ENCODE data around the gene BNIP3.
A peak's percentile ranks its signal among the peaks of the same experiment; 100 is the strongest.

Gene BNIP3

DNA sequence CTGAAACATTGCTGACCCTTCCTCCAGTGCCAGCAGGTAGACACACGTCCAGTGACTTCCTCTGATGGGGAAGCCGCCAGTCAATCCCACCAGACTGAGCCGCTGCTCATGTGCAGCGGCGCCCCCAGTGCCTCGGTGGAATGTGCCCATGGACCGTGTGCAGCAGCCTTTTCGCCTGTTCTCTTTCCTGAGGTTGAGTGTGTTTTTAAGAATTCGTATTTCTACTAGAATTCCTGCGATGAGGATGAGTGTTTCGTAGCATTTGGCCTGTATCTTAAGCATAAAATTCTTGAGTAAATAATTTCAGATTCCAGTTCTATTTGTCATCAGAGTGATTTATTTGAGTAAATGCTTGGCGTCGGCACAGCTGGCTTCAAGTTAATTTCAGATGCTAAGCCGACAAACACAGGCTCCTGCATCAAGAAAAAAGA, 35.4 kb downstream of the BNIP3 start:
- no peak overlapping the region for H3K27ac ChIP-seq
- DNase-seq: no peak

DNA sequence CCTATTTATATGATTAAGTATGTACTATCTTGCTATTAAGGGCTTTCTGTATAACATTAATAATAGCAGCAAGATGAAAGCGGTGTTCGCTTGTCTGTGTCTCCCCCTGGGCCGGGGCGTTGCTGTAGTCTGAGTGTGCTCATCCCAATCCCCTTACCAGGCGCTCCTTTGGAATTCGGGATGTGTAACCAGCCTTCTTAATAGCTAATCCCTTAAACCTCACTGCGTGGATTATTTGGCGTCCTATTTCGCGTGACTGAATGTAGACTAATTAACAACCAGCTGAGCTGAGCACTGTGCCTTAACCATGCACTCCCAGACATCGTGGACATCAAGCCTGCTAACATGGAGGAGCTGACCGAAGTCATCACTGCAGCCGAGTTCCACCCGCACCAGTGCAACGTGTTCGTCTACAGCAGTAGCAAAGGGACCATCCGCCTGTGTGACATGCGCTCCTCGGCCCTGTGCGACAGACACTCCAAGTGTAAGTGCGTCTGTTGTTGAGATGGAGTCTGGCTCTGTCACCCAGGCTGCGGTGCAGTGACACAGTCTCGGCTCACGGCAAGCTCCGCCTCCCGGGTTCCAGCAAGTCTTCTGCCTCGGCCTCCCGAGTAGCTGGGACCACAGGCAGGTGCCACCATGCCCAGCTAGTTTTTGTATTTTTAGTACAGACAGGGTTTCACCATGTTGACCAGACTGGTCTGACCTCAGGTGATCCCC, 36.6 kb downstream of the BNIP3 start:
- Histone ChIP-seq H3K4me3 (ENCODE audit: low read depth, low read length) (no peak overlapping the region), H3K36me3 (peaks cover 50% of the 10 kb centered on the region), H3K9me3 (ENCODE audit: severe bottlenecking) (no peaks in the 10 kb centered on the region), H3K27ac (no peak overlapping the region), H3K27me3 (ENCODE audit: insufficient read depth, low read depth, severe bottlenecking) (no peaks in the 10 kb centered on the region)
- TF ChIP-seq, protein P1, sequence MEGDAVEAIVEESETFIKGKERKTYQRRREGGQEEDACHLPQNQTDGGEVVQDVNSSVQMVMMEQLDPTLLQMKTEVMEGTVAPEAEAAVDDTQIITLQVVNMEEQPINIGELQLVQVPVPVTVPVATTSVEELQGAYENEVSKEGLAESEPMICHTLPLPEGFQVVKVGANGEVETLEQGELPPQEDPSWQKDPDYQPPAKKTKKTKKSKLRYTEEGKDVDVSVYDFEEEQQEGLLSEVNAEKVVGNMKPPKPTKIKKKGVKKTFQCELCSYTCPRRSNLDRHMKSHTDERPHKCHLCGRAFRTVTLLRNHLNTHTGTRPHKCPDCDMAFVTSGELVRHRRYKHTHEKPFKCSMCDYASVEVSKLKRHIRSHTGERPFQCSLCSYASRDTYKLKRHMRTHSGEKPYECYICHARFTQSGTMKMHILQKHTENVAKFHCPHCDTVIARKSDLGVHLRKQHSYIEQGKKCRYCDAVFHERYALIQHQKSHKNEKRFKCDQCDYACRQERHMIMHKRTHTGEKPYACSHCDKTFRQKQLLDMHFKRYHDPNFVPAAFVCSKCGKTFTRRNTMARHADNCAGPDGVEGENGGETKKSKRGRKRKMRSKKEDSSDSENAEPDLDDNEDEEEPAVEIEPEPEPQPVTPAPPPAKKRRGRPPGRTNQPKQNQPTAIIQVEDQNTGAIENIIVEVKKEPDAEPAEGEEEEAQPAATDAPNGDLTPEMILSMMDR (IDR thresholded peaks at IDR 0.05; ENCODE audit: low read depth, low read length): no peak
- DNase-seq: no peak

More for the DNA sequence above, 35.4 kb downstream of the BNIP3 start:
- TF ChIP-seq, protein P1 (IDR thresholded peaks at IDR 0.05; ENCODE audit: low read depth, low read length): no peak
- Histone ChIP-seq H3K9me3 (ENCODE audit: severe bottlenecking) (no peaks in the 10 kb centered on the region), H3K36me3 (peaks cover 55% of the 10 kb centered on the region), H3K4me3 (ENCODE audit: low read depth, low read length) (no peak overlapping the region), H3K27me3 (ENCODE audit: insufficient read depth, low read depth, severe bottlenecking) (no peaks in the 10 kb centered on the region)

DNA sequence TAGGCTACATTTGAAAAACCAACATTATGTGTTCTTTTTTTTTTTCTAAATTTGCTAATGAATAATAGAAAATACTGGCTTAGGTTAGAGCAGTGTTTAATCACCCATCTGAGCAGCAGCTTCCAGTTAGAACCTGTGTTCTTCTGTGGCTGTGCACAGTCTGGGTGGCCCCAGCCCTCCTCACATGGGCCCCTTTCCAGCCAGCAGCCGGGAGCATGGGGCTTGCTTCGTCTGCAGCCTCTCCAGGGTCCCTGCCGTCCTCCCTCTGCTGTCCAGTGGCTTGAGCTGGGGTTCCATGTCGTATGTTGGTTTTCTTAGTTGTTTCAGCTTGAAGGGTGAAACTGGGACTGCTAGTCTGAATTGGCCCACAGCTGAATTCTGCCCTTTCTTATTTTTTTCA, 37.3 kb downstream of the BNIP3 start:
- H3K27me3 ChIP-seq (ENCODE audit: insufficient read depth, low read depth, severe bottlenecking): no peaks in the 10 kb centered on the region
- H3K9me3 ChIP-seq (ENCODE audit: severe bottlenecking): no peaks in the 10 kb centered on the region
- TF ChIP-seq, protein P1 (IDR thresholded peaks at IDR 0.05; ENCODE audit: low read depth, low read length): no peak
- H3K27ac ChIP-seq: no peak overlapping the region
- H3K4me3 ChIP-seq (ENCODE audit: low read depth, low read length): no peak overlapping the region
- no peak for DNase-seq
- peaks cover 49% of the 10 kb centered on the region for H3K36me3 ChIP-seq

GRCh38 chr10:131943021-131943814, 38.5 kb downstream of the BNIP3 start:
- H3K27ac ChIP-seq: no peak overlapping the region
- peaks cover 43% of the 10 kb centered on the region for H3K36me3 ChIP-seq
- TF ChIP-seq, protein P1 (IDR thresholded peaks at IDR 0.05; ENCODE audit: low read depth, low read length): peak; percentile 93

DNA sequence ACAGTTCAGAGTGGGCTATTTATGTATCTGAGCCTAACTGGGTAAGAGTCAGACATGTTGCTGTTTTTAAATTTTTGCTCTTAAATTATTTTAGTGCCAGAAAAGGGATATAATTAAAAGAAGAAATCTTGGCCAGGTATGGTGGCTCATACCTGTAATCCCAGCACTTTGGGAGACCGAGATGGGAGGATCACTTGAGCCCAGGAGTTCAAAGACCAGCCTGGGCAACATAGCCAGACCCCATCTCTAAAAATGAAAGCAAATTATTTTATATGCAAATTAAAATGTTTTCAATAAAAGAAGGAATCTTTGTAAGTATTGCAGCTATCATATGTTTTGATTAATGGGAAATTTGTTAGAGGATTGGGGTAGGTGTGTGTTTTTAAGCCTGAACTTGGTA, 39.3 kb downstream of the BNIP3 start:
- no peak overlapping the region for H3K4me3 ChIP-seq (ENCODE audit: low read depth, low read length)
- H3K36me3 ChIP-seq: peaks cover 38% of the 10 kb centered on the region
- H3K9me3 ChIP-seq (ENCODE audit: severe bottlenecking): no peaks in the 10 kb centered on the region
- no peak for DNase-seq
- no peak overlapping the region for H3K27ac ChIP-seq
- TF ChIP-seq, protein P1 (IDR thresholded peaks at IDR 0.05; ENCODE audit: low read depth, low read length): no peak
- H3K27me3 ChIP-seq (ENCODE audit: insufficient read depth, low read depth, severe bottlenecking): no peaks in the 10 kb centered on the region

More at GRCh38 chr10:131943021-131943814, 38.5 kb downstream of the BNIP3 start:
- peak; percentile 60 for DNase-seq
- no peak overlapping the region for H3K4me3 ChIP-seq (ENCODE audit: low read depth, low read length)
- no peaks in the 10 kb centered on the region for H3K27me3 ChIP-seq (ENCODE audit: insufficient read depth, low read depth, severe bottlenecking)
- H3K9me3 ChIP-seq (ENCODE audit: severe bottlenecking): no peaks in the 10 kb centered on the region
